ENCODE results near the gene SDR42E1. TPM values are rescaled to one million over a fixed set of nuclear protein-coding genes. Genes with fewer than 3 reads are reported as not detected.
A peak's percentile ranks its signal among the peaks of the same experiment; 100 is the strongest.

SDR42E1 gene
- total RNA-seq, 1 donor: 2.7 TPM

DNA sequence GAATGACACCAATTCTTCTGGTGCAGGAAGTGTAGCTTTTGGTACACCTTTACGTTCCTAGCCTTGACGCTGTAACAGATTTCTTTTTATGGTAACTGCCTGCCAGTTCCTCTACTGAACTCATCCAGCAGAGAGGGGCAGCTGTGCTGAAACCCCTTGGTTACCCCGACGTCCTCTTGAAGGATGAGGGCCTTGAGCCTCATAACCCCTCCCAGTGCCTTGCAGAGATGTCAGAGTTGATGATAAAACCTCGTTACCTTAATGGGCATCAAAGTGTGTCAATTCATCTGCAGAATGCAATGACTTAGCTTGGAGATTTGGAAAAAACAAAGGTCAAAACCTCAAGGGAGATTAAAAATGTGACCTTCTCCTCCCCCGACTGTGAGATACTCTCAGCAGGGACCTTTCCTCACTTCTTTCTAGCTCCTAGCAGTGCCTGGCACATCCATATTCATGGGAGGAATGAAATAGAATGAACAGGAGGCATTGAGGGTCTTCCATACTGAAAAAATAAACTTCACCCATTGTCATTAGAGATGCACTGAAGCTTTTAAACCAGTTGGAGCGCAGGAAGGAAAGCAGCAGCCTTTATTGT is 69.2 kb downstream of the SDR42E1 start:
- DNase-seq (ENCODE audit: low read depth in 2 of 3, low spot score in 2 of 3): no peak

DNA sequence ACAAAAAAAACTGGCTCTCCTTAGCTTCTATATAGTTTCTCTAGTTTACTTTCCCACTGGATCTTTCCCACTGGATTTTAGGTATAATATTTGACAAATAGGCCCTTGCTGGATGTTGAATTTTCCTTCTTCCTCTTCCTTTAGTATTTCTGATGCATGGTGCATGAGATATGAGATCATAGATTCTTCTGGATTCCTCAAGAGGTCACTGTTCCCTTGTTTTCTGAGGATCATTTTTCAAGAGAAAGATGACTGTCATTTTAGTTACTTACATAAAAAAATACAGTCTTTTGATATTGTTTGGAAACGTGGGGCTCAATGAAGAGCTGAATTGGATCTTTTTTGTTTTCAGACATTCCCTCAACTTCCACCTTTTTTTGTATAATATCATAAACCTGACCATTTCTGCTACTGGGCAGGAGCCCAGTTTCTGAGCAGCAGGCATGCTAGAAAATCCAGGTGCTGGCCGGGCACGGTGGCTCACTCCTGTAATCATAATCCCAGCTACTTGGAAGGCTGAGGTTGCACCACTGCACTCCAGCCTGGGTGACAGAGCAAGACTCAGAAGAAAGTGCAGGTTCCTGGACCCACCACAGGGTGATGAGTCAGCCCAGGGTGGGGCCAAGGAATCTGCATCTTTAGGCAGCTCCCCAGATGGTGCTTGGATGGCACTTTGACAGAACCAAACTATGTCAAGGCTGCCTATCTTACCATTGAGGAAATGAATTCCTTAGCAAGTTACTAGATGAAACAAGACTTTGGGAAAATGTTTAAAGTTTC is 70.3 kb downstream of the SDR42E1 start:
- DNase-seq (ENCODE audit: low read depth in 2 of 3, low spot score in 2 of 3): peak in 2 of 3 donors; percentile 26 to 64

GRCh38 chr16:81939164-81940056 is 71.9 kb downstream of the SDR42E1 start:
- DNase-seq (ENCODE audit: low read depth in 2 of 3, low spot score in 2 of 3): peak in 2 of 3 donors; percentile 12 to 19

Other genes starting within 250 kb of the SDR42E1 start
- 70.3 TPM for gene PLCG2, start 232.2 kb downstream of the SDR42E1 start, total RNA-seq
- under 0.01 TPM for gene HSD17B2, start 23.8 kb upstream of the SDR42E1 start, total RNA-seq
- gene MPHOSPH6, start 158.8 kb upstream of the SDR42E1 start, total RNA-seq: 3.5 TPM